OCI-LY1 (cell line): ENCODE data around the gene SYNDIG1.

Experiments used
- H2AFZ ChIP-seq: fragments of 200-600 bp; sonication (generic), shearing (Covaris generic); 2 replicates; pipeline ENCODE4 v1.6.0; 2014; ENCODE audit warnings: antibody characterized with exemption, mild to moderate bottlenecking, low read length
- H3F3A ChIP-seq: fragments of 200-600 bp; sonication (generic), shearing (Covaris generic); 2 replicates; pipeline ENCODE4 v1.6.0; 2014; ENCODE audit warnings: mild to moderate bottlenecking, antibody characterized with exemption, low read length, moderate library complexity; ENCODE audit not compliant: insufficient read depth
- H3K27ac ChIP-seq: fragments of 200-600 bp; sonication (generic); 2 replicates; pipeline ENCODE4 v1.5.1; 2014; ENCODE audit warnings: low read length, mixed run types, mild to moderate bottlenecking, low read depth; ENCODE audit not compliant: poor library complexity, severe bottlenecking
- H3K27me3 ChIP-seq: fragments of 200-600 bp; sonication (generic); 2 replicates; pipeline ENCODE4 v1.6.0; 2014; ENCODE audit warnings: antibody characterized with exemption, mild to moderate bottlenecking, low read length, moderate library complexity; ENCODE audit not compliant: insufficient read depth
- H3K36me3 ChIP-seq: fragments of 200-600 bp; sonication (generic); 2 replicates; pipeline ENCODE4 v1.6.1; 2014; ENCODE audit warnings: mild to moderate bottlenecking, antibody characterized with exemption, low read length, moderate library complexity, mixed read lengths; ENCODE audit not compliant: insufficient read depth
- H3K4me1 ChIP-seq: fragments of 200-600 bp; sonication (generic); 2 replicates; pipeline ENCODE4 v1.5.1; 2014; ENCODE audit warnings: mild to moderate bottlenecking, low read length, moderate library complexity; ENCODE audit not compliant: insufficient read depth, severe bottlenecking
- H3K4me2 ChIP-seq: fragments of 200-600 bp; sonication (generic), shearing (Covaris generic); 2 replicates; pipeline ENCODE4 v1.6.1; 2014; ENCODE audit warnings: low read length
- H3K4me3 ChIP-seq: fragments of 200-600 bp; sonication (generic); 2 replicates; pipeline ENCODE4 v1.5.1; 2014; ENCODE audit warnings: low read length, low read depth, mild to moderate bottlenecking, mixed read lengths; ENCODE audit not compliant: poor library complexity, severe bottlenecking
- H3K79me2 ChIP-seq: fragments of 200-600 bp; shearing (Covaris generic); 2 replicates; pipeline ENCODE4 v1.6.1; 2016; ENCODE audit warnings: mixed run types, low read length, mixed read lengths; ENCODE audit not compliant: insufficient read depth
- H3K9ac ChIP-seq: fragments of 200-600 bp; sonication (generic), shearing (Covaris generic); 2 replicates; pipeline ENCODE4 v1.6.1; 2014; ENCODE audit warnings: mild to moderate bottlenecking, low read length, mixed read lengths
- H3K9me2 ChIP-seq: fragments of 200-600 bp; sonication (generic), shearing (Covaris generic); 2 replicates; pipeline ENCODE4 v1.6.1; 2014; ENCODE audit warnings: low read depth, mild to moderate bottlenecking, low read length, mixed read lengths
- H3K9me3 ChIP-seq: fragments of 200-600 bp; shearing (Covaris generic); 2 replicates; pipeline ENCODE4 v1.6.1; 2014; ENCODE audit warnings: low read length, mixed read lengths
- H4K20me1 ChIP-seq: fragments of 200-600 bp; sonication (generic), shearing (Covaris generic); 2 replicates; pipeline ENCODE4 v1.6.0; 2016; ENCODE audit warnings: mild to moderate bottlenecking, low read length; ENCODE audit not compliant: insufficient read depth
- CTCF ChIP-seq: fragments of 200-600 bp; sonication (generic), shearing (Covaris generic); IDR thresholded peaks from 2 replicates; pipeline ENCODE4 v1.5.1; 2017; ENCODE audit warnings: mild to moderate bottlenecking, antibody characterized with exemption, low read length, moderate library complexity, mixed read lengths
- EZH2 ChIP-seq: fragments of 200-600 bp; sonication (generic), shearing (Covaris generic); IDR thresholded peaks from 2 replicates; pipeline ENCODE4 v1.8.0; 2017; ENCODE audit warnings: borderline replicate concordance, mixed run types, mild to moderate bottlenecking, antibody characterized with exemption, low read length, moderate library complexity, mixed read lengths

Gene SYNDIG1

GRCh38 chr20:24436160-24436559 is 33.3 kb upstream of the SYNDIG1 start:
- H2AFZ ChIP-seq = no peak overlapping the region
- H3K9me2 ChIP-seq = no peaks in the 10 kb centered on the region
- TF ChIP-seq CTCF (no peak), EZH2 (no peak)
- no peak overlapping the region for H3K4me3 ChIP-seq
- H3K4me2 ChIP-seq = no peak overlapping the region
- no peaks in the 10 kb centered on the region for H3F3A ChIP-seq
- H3K27ac ChIP-seq = no peak overlapping the region
- no peaks in the 10 kb centered on the region for H4K20me1 ChIP-seq
- no peaks in the 10 kb centered on the region for H3K9me3 ChIP-seq
- H3K36me3 ChIP-seq = no peaks in the 10 kb centered on the region
- H3K79me2 ChIP-seq = no peaks in the 10 kb centered on the region
- H3K27me3 ChIP-seq = no peaks in the 10 kb centered on the region
- H3K4me1 ChIP-seq = no peaks in the 10 kb centered on the region
- H3K9ac ChIP-seq = no peak overlapping the region

GRCh38 chr20:24437196-24438082 is 32.0 kb upstream of the SYNDIG1 start:
- Histone ChIP-seq H3K27ac (no peak overlapping the region), H3K36me3 (no peaks in the 10 kb centered on the region), H4K20me1 (no peaks in the 10 kb centered on the region), H3K9me2 (no peaks in the 10 kb centered on the region), H3K4me1 (no peaks in the 10 kb centered on the region), H3K27me3 (no peaks in the 10 kb centered on the region), H3K9me3 (no peaks in the 10 kb centered on the region), H3K4me3 (no peak overlapping the region), H3K79me2 (no peaks in the 10 kb centered on the region), H3F3A (no peaks in the 10 kb centered on the region), H3K4me2 (no peak overlapping the region), H3K9ac (no peak overlapping the region), H2AFZ (no peak overlapping the region)
- TF ChIP-seq EZH2 = no peak
- no peak for TF ChIP-seq CTCF

- Histone ChIP-seq H3K9me2 (no peaks in the 10 kb centered on the region), H3K27ac (no peak overlapping the region), H3K79me2 (no peaks in the 10 kb centered on the region), H3K9ac (no peak overlapping the region), H4K20me1 (no peaks in the 10 kb centered on the region), H3K4me1 (no peaks in the 10 kb centered on the region), H3K4me3 (no peak overlapping the region), H3K4me2 (no peak overlapping the region), H3F3A (no peaks in the 10 kb centered on the region), H3K36me3 (no peaks in the 10 kb centered on the region), H2AFZ (no peak overlapping the region), H3K27me3 (no peaks in the 10 kb centered on the region; the same call in 1 of the 2 replicates), H3K9me3 (no peaks in the 10 kb centered on the region)
- TF ChIP-seq CTCF = no peak
- no peak for TF ChIP-seq EZH2
These were observed 31.1 kb upstream of the SYNDIG1 start for GRCh38 chr20:24438331-24438730.
